IPS DF 6.9 (cell line): ENCODE measurements around the gene HSPG2.

Source experiments
- DNase-seq: peaks from one replicate; pipeline ENCODE4 v3.0.0-alpha.2; 2013; ENCODE audit warnings: low read depth, low spot score
- H3K27ac ChIP-seq: one replicate; pipeline ENCODE4 v1.5.1; 2013; ENCODE audit warnings: low read length, control low read depth
- H3K27me3 ChIP-seq: 2 replicates; pipeline ENCODE4 v1.6.1; 2013; ENCODE audit warnings: mild to moderate bottlenecking, low read length; ENCODE audit not compliant: control insufficient read depth, insufficient read depth
- H3K36me3 ChIP-seq: 2 replicates; pipeline ENCODE4 v1.6.1; 2013; ENCODE audit warnings: low read length; ENCODE audit not compliant: control insufficient read depth, insufficient read depth
- H3K4me1 ChIP-seq: 2 replicates; pipeline ENCODE4 v1.6.1; 2013; ENCODE audit warnings: low read length; ENCODE audit not compliant: control insufficient read depth, insufficient read depth
- H3K4me3 ChIP-seq: 2 replicates; pipeline ENCODE4 v1.5.1; 2013; ENCODE audit warnings: mild to moderate bottlenecking, low read length
- H3K9me3 ChIP-seq: 2 replicates; pipeline ENCODE4 v1.6.1; 2013; ENCODE audit warnings: low read length, inconsistent platforms; ENCODE audit not compliant: control insufficient read depth, insufficient read depth
- WGBS: extraction: QIAGEN DNeasy Blood & Tissue Kit; methylation state at CpG from one replicate; pipeline ENCODE4 v1.1.7; 2013; ENCODE audit warnings: mixed read lengths, missing lambda C conversion rate; ENCODE audit not compliant: insufficient read length, insufficient coverage; 5-methylcytosine and 5-hydroxymethylcytosine counted together

HSPG2 gene

DNA sequence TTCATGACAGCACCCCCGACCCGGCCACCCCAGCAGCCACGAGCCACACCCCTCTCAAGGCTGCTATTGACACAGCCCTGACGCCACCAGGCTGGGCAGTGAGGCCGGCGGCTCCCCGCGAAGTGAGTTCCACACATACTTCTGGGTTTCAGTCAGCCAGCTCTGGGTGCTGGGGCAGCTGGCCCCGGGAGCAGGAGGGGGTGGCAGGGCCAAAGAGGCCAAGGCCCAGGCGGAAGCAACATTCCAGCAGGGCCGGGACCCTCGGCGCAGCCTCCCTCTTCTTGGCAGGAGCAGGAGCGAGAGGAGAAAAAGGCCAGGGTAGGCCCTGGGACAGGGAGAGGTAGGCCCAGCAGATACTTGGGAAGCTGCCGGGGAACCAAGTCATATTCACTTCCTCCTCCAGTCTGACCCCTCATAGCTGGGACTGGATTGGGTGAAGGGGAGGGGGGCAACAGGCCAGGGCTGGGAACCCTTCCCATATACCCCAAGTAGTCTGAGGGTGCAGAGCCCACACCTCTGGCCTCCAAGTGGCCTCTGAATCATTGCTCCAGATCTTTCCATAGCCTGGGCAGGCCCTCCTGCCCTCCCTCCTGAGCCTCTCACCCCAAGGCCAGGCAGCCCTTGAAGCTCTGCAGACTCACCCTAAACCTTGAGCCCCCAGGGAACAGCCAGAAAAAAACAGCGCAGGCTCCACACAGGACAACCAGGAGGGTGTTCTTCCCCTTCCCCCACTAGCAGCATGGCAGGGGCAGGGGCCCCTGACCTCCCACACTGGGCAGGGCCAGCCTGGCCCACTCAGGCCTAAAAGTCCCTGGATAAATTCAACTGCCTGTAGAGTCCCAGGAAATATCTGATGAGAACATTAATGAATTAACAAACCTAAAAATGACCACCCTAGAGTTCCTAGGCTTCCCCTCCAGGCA lies 5.7 kb downstream of the HSPG2 start:
- no peaks in the 10 kb centered on the region for H3K36me3 ChIP-seq
- peaks cover 12% of the 10 kb centered on the region for H3K4me1 ChIP-seq
- H3K27ac ChIP-seq, result no peak overlapping the region
- no peak overlapping the region for H3K4me3 ChIP-seq
- H3K9me3 ChIP-seq, result no peaks in the 10 kb centered on the region
- no peak for DNase-seq
- H3K27me3 ChIP-seq, result no peaks in the 10 kb centered on the region
- no CpG with 5 or more reads among the region's 16 CpGs for WGBS

DNA sequence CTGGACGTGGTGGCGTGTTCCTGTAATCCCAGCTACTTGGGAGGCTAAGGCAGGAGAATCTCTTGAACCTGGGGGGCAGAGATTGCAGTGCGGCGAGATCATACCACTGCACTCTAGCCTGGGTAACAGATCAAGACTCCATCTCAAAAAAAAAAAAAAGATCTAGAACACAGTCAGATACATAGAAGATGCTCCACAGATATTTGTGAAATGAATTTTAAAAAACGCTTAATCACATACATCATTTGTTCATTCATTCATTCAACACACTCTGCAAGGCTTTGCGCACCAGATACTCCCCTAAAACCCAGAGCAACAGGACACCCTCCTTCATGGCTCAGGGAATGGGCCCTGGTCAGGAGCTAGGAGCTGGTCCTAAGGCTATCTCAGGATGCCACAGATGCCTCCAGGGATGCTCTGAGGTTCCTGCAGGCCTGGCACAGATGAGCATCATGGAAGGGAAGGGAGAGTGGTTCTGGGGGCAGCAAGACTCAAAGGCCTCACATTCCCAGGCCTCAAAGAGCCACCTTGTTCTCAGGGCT lies 6.4 kb downstream of the HSPG2 start:
- H3K36me3 ChIP-seq, result no peaks in the 10 kb centered on the region
- H3K4me3 ChIP-seq, result no peak overlapping the region
- WGBS, result no CpG with 5 or more reads among the region's 6 CpGs
- H3K4me1 ChIP-seq, result peaks cover 9% of the 10 kb centered on the region
- H3K9me3 ChIP-seq, result no peaks in the 10 kb centered on the region
- H3K27me3 ChIP-seq, result no peaks in the 10 kb centered on the region
- no peak overlapping the region for H3K27ac ChIP-seq
- DNase-seq, result no peak

GRCh38 chr1:21930080-21930571 lies 7.0 kb downstream of the HSPG2 start:
- Histone ChIP-seq H3K36me3 (no peaks in the 10 kb centered on the region), H3K27ac (no peak overlapping the region), H3K9me3 (no peaks in the 10 kb centered on the region), H3K27me3 (no peaks in the 10 kb centered on the region), H3K4me1 (peaks cover 5% of the 10 kb centered on the region; the same call in 1 of the 2 replicates), H3K4me3 (no peak overlapping the region)
- DNase-seq, result no peak
- no CpG with 5 or more reads among the region's 8 CpGs for WGBS

GRCh38 chr1:21927533-21928237 lies 9.4 kb downstream of the HSPG2 start:
- Histone ChIP-seq H3K36me3 (no peaks in the 10 kb centered on the region), H3K9me3 (no peaks in the 10 kb centered on the region), H3K27ac (no peak overlapping the region), H3K4me3 (no peak overlapping the region), H3K27me3 (no peaks in the 10 kb centered on the region), H3K4me1 (no peaks in the 10 kb centered on the region; the same call in none of the 2 replicates)
- no CpG with 5 or more reads among the region's 12 CpGs for WGBS
- no peak for DNase-seq

- Histone ChIP-seq H3K27ac (no peak overlapping the region), H3K36me3 (no peaks in the 10 kb centered on the region), H3K9me3 (no peaks in the 10 kb centered on the region), H3K27me3 (no peaks in the 10 kb centered on the region), H3K4me1 (peaks cover 2% of the 10 kb centered on the region), H3K4me3 (no peak overlapping the region)
- WGBS, result no CpG with 5 or more reads among the region's 11 CpGs
- DNase-seq, result no peak
Measured at GRCh38 chr1:21926814-21927532, 10.1 kb downstream of the HSPG2 start.

DNA sequence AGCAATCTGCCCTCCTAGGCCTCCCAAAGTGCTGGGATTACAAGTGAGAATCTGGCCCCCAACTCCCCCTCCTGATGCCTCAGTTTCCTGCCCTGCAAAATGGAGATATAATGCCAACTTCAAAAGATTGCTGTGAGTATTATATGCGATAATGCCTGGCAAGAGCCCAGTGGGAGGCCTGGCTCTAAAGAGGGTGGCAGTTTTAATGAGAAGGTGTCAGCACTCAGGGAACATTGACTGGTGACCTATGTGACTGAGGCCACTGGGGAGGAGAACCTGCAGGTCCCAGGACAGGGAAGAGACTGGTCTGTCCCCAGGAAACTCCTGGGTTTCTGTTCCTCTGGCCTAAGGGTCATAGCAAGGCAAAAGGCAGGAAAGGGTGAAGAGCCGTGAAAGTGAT lies 11.0 kb downstream of the HSPG2 start:
- Histone ChIP-seq H3K4me3 (no peak overlapping the region), H3K4me1 (peaks cover 3% of the 10 kb centered on the region), H3K27ac (no peak overlapping the region), H3K27me3 (no peaks in the 10 kb centered on the region), H3K9me3 (no peaks in the 10 kb centered on the region), H3K36me3 (no peaks in the 10 kb centered on the region)
- no peak for DNase-seq
- WGBS, result no CpG with 5 or more reads among the region's 2 CpGs

DNA sequence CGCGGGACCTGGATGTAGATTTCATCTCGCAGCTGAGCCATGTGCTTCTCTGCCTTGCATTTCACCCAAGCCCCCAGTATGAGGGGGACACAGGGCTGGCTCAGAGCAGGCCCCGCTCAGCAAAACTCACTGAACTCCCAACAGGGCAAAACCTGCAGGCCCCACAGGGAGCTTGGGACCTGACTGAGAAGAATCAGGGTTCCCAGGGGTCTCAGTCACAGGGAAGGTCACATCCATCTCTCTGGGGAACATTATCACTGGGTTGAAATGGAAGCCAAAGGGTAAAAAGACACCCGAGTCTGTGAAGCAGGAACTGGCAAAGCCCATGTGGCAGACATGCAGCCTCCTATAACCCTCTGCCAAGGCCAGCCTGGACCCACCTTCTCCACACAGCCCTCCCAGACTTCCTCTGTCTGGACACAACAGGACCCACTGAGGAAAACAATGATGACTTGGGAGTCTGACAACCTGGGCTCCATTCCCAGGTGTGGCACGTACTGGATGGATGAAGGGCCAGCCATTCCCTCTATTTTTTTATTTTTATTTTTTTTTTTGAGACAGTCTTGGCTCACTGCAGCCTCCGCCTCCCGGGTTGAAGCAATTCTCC lies 11.7 kb downstream of the HSPG2 start:
- Histone ChIP-seq H3K4me1 (peaks cover 3% of the 10 kb centered on the region), H3K27ac (no peak overlapping the region), H3K4me3 (no peak overlapping the region), H3K9me3 (no peaks in the 10 kb centered on the region), H3K27me3 (no peaks in the 10 kb centered on the region), H3K36me3 (no peaks in the 10 kb centered on the region)
- DNase-seq, result no peak
- no CpG with 5 or more reads among the region's 8 CpGs for WGBS

GRCh38 chr1:21924503-21925005 lies 12.6 kb downstream of the HSPG2 start:
- H3K9me3 ChIP-seq, result no peaks in the 10 kb centered on the region
- H3K27me3 ChIP-seq, result no peaks in the 10 kb centered on the region
- H3K27ac ChIP-seq, result no peak overlapping the region
- no peak overlapping the region for H3K4me3 ChIP-seq
- peaks cover 3% of the 10 kb centered on the region for H3K4me1 ChIP-seq
- no peak for DNase-seq
- H3K36me3 ChIP-seq, result no peaks in the 10 kb centered on the region
- no CpG with 5 or more reads among the region's 5 CpGs for WGBS

- no peak for DNase-seq
- no peak overlapping the region for H3K4me3 ChIP-seq
- H3K27ac ChIP-seq, result no peak overlapping the region
Measured at GRCh38 chr1:21922090-21923013, 14.8 kb downstream of the HSPG2 start.

More at GRCh38 chr1:21922090-21923013, 14.8 kb downstream of the HSPG2 start:
- no peaks in the 10 kb centered on the region for H3K36me3 ChIP-seq
- no peaks in the 10 kb centered on the region for H3K9me3 ChIP-seq
- no CpG with 5 or more reads among the region's 15 CpGs for WGBS
- no peaks in the 10 kb centered on the region for H3K27me3 ChIP-seq
- H3K4me1 ChIP-seq, result peaks cover 3% of the 10 kb centered on the region
